Measurements from ENCODE around the gene BCL6B.

The BCL6B gene

DNA sequence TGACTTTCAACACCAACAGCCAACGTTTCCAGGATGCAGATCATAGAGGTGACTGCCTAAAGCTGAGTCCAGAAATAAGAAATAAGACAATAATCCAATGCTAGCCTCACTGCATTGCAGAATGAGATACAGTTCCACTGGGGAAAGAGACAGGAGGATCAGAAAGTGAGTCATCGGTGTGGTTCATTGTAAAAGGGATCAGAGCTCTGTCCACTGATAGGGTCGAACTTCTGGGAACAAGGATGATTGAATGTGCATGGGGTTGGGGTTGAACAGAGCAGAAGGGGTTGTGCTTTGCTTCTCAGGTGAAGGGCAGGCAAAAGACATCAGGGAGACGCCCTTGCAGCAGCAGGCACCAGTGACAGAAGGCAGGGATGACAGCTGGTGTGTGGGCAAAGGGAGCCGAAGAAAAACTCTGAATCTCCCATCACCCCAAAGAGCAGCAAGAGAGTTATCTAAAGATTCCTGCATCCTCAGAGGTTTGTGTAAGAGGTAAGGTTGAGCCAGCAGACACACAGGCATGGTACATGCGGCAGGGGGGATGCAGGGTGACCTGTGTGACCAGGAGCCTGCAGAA is 40.8 kb downstream of the BCL6B start:
- no peak for FAIRE-seq

DNA sequence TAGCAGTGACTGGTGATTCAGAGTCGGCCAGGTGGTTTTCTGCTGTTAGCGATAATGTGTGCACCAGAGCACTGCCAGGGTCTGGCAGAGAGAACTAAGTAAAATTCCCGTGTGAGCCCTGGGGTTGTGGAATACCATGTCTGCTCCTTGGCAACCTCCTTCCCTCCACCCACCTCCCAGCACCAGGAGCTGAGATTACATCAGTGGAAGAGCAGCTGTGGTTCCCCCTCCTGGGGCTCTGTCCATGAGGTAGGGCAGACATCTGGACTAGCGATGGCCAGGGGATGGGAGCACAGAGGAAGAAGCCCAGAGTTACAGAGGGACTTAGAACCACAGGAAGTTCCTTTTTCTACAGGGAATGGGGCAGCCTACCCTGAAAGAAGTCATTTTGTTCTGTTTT is 41.4 kb downstream of the BCL6B start:
- no peak for FAIRE-seq

DNA sequence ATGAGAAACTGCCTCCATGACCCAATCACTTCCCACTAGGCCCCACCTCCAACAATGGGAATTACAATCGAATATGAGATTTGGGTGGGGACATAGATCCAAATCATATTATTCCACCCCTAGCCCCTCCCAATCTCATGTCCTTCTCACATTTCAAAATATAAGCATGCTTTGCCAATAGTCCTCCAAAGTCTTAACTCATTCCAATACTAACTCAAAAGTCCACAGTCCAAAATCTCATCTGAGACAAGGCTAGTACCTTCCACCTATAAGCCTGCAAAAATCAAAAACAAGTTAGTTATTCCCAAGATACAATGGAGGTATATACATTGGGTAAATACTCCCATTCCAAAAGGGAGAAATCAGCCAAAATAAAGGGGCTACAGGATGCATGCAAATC is 44.3 kb downstream of the BCL6B start:
- no peak for FAIRE-seq

DNA sequence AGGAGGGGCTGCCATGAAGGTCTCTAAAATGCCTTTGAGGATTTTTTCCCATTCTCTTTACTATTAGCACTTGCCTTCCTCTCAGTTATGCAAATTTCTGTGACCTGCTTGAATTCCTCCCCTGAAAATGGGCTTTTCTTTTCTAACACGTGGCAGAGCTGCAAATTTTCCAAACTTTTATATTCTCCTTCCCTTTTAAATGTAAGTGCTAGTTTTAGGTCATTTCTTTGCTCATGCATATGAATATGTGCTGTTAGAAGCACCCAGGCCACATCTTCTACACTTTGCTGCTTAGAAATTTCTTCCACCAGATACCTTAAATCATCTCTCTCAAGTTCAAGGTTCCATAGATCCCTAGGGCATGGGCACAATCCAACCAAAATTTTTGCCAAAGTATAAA is 45.4 kb downstream of the BCL6B start:
- no peak for FAIRE-seq

DNA sequence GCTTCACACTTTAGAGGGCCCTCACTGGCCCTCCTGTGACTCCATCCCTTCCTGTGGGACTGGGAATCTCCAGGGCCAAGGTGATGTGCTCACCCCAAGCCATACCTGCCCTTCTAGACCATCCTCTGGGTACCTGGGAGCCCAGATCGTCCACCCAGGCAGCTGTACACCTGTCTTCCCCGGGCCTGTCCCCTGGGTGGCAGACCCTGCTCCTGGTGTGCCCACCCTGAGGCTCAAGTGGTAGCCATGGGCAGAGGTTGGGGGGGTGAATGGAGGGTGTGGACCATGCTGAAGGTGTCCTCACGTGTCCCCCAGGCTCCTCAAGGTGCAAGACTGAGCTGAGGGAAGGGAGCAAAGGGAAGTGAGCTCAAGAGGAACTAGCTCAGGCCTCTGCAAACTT is 47.9 kb downstream of the BCL6B start:
- FAIRE-seq, result no peak

DNA sequence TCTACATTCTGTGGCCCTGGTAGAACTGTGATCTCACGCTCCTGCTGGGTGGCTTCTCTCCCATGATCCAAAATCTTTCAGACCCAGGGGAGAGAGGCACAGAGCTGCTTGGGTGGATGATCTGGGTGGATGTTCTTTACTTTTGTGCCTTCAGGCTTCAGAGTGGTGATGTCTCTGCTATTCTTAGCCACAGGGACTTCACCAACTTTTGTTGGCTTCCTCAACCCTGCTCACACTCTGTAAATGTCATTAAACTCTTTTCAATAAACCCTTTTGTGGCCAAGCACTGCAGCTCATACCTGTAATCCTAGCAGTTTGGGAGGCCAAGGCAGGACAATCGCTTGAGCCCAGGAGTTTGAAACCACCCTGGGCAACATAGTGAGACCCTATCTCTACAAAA is 49.6 kb downstream of the BCL6B start:
- FAIRE-seq, result no peak

DNA sequence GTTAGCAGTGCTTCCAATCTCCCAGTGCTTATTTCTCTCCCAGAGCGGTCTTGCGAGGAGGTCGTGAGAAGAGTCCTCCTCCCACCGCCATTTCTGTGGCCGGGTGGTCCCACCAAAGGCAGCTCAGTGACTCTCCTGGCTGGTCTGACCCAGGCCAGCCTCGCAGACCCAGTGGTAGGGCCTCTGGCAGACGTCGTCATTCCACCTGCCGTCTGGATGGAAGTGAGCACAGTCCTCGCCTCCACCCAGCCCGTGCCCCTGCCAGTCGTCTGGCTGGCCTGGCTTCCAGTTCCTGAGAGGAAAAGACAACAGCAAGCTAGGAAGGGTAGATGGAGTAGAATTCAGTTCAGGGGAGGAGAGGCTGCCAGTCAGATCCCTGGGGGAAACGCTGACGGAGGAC is 52.1 kb downstream of the BCL6B start:
- no peak for FAIRE-seq

DNA sequence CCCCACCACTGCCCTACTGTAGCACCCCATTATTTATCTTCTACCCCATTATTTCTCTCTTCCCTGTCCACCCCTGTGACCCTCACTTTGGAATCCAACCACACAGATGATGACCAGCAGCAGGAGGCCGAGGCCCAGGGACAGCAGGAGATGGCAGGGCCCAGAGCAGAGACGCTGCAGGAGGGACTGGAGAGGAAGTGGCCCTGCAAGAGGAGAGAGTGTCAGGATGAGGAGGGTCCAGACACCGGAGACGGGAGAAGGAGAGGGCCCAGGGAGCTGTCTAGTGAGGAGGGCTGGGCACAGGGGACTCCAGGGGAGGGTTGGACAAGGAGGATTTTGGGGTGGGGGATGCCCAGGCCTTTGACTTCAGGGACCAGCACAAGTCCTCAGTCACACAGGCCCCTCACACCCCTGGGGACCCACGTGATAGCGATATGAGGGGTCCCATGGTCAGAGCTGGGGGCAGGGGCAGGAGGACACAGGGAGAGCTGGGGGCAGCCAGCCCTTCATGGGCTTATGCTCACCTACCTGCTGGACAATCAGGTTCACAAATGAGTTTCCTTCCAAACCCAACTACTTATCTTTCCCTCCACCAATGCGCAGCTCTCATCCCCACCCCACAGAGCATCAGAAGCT is 55.2 kb downstream of the BCL6B start:
- FAIRE-seq, result no peak

DNA sequence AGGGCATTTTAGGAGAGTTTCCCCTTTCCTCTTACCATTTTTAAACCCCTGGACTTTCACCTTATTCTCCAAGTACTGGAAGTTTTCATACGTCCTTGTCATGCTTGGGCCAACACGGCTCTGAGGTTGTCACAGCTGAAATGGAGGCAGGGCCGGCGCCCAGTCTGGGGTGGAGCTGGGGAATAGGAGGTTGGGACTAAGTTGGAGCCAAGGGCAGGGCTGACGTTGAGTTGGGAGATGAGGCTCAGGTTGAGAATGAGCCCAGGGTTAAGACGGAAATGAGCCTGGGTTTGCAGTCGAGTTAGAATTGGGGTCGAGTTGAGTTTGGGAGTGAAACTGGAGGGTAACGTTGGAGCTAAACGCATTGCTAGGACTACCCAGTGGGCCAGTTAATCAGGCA is 55.9 kb downstream of the BCL6B start:
- FAIRE-seq, result no peak
